ENCODE results near the gene GASK1A.

The GASK1A gene

GRCh38 chr3:43014241-43014640 lies 35.1 kb downstream of the GASK1A start:
- TF ChIP-seq CTCF (IDR thresholded peaks at IDR 0.05), result no peak
- H3K4me3 Mint-ChIP-seq, result no peak overlapping the region
- H3K4me1 Mint-ChIP-seq, result no peaks in the 10 kb centered on the region
- H3K27me3 Mint-ChIP-seq (ENCODE audit: low read depth, poor library complexity), result no peaks in the 10 kb centered on the region
- H3K9me3 Mint-ChIP-seq, result no peaks in the 10 kb centered on the region
- H3K36me3 Mint-ChIP-seq (ENCODE audit: low read depth), result no peaks in the 10 kb centered on the region
- DNase-seq, result no peak
- no peak overlapping the region for H3K27ac Mint-ChIP-seq

GRCh38 chr3:43014956-43015355 lies 35.8 kb downstream of the GASK1A start:
- Mint-ChIP-seq H3K4me1 (no peaks in the 10 kb centered on the region), H3K36me3 (ENCODE audit: low read depth) (no peaks in the 10 kb centered on the region), H3K9me3 (no peaks in the 10 kb centered on the region), H3K27ac (no peak overlapping the region), H3K4me3 (no peak overlapping the region), H3K27me3 (ENCODE audit: low read depth, poor library complexity) (no peaks in the 10 kb centered on the region)
- TF ChIP-seq CTCF (IDR thresholded peaks at IDR 0.05), result no peak
- no peak for DNase-seq

GRCh38 chr3:43015572-43015971 lies 36.5 kb downstream of the GASK1A start:
- no peaks in the 10 kb centered on the region for H3K9me3 Mint-ChIP-seq
- no peak overlapping the region for H3K27ac Mint-ChIP-seq
- TF ChIP-seq CTCF (IDR thresholded peaks at IDR 0.05), result no peak
- H3K36me3 Mint-ChIP-seq (ENCODE audit: low read depth), result no peaks in the 10 kb centered on the region
- no peaks in the 10 kb centered on the region for H3K4me1 Mint-ChIP-seq
- H3K27me3 Mint-ChIP-seq (ENCODE audit: low read depth, poor library complexity), result no peaks in the 10 kb centered on the region
- no peak overlapping the region for H3K4me3 Mint-ChIP-seq
- DNase-seq, result no peak

- no peak overlapping the region for H3K4me3 Mint-ChIP-seq
- H3K9me3 Mint-ChIP-seq, result no peaks in the 10 kb centered on the region
- TF ChIP-seq CTCF (IDR thresholded peaks at IDR 0.05), result no peak
- H3K27ac Mint-ChIP-seq, result no peak overlapping the region
- H3K36me3 Mint-ChIP-seq (ENCODE audit: low read depth), result no peaks in the 10 kb centered on the region
- no peaks in the 10 kb centered on the region for H3K4me1 Mint-ChIP-seq
- DNase-seq, result no peak
- H3K27me3 Mint-ChIP-seq (ENCODE audit: low read depth, poor library complexity), result peaks cover 2% of the 10 kb centered on the region
Observed at GRCh38 chr3:43015991-43016865, 37.1 kb downstream of the GASK1A start.

GRCh38 chr3:43017004-43017403 lies 37.9 kb downstream of the GASK1A start:
- Mint-ChIP-seq H3K4me3 (no peak overlapping the region), H3K9me3 (no peaks in the 10 kb centered on the region), H3K4me1 (no peaks in the 10 kb centered on the region), H3K36me3 (ENCODE audit: low read depth) (no peaks in the 10 kb centered on the region), H3K27ac (no peak overlapping the region), H3K27me3 (ENCODE audit: low read depth, poor library complexity) (peaks cover 6% of the 10 kb centered on the region)
- DNase-seq, result no peak
- TF ChIP-seq CTCF (IDR thresholded peaks at IDR 0.05), result no peak

Measured in nephron progenitor cell (in vitro differentiated cells).